SH-SY5Y (cell line): Measurements from ENCODE around the gene IGSF22.

Experiments used
- GATA2 ChIP-seq: IDR thresholded peaks from 2 replicates; pipeline ENCODE4 v1.6.1; 2011; ENCODE audit warnings: mild to moderate bottlenecking, low read depth, low read length
- GATA3 ChIP-seq: IDR thresholded peaks from 2 replicates; pipeline ENCODE4 v1.6.1; 2011; ENCODE audit warnings: low read depth, mild to moderate bottlenecking, low read length, moderate library complexity

DNA sequence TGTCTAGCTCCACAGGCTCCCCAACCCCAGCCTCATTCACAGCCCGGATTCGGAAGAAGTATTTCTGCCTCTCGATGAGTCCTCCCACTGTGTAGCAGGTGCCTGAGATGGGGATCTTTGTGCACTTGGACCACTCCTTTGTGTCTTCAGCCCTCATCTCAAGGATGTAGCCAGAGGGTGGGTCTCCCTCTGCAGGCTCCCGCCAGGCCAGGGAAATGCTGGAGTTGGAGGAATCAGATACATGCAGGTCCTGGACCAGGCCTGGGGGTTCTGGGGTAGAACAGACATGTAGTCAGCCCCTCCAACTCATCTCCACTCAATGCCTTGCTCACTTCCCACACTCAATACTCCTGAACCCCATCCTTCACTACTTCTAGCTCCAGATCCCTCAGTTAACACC is 16.6 kb downstream of the IGSF22 start:
- no peak for TF ChIP-seq GATA2
- no peak for TF ChIP-seq GATA3
